Measurements from ENCODE around the gene RNF208. TPM values are rescaled to one million over a fixed set of nuclear protein-coding genes. Genes with fewer than 3 reads are reported as not detected.
A peak's percentile ranks its signal among the peaks of the same experiment; 100 is the strongest.

The RNF208 gene
- total and polyA plus RNA-seq, 9 of the 15 experiments (the other 6 are each of a cell fraction or from before 2014, with no cell fraction given): 0.15 to 6.9 (median 0.50) TPM; not detected in 2

- H3K4me3 ChIP-seq: no peak overlapping the region
- no peak for ATAC-seq
- no peak for FAIRE-seq
- H3K9me1 ChIP-seq (ENCODE audit: control insufficient read depth, insufficient read depth, low read length): no peaks in the 10 kb centered on the region
- H3K4me2 ChIP-seq (ENCODE audit: insufficient read depth, low read length): no peak overlapping the region
- BruUV-seq (replicated peaks): no TSS peak
- peaks cover 46% of the 10 kb centered on the region; the same call in 2 of the 3 replicates for H3K36me3 ChIP-seq (ENCODE audit: control insufficient read depth, insufficient read depth, low read length)
- WGBS (ENCODE audit: insufficient coverage, low coverage, missing lambda C conversion rate): 74% methylated on average over 3 of the region's 3 CpGs
- no peak overlapping the region for H2AFZ ChIP-seq (ENCODE audit: low read depth, low read length)
- no peaks in the 10 kb centered on the region for H3K27me3 ChIP-seq (ENCODE audit: control insufficient read depth in 2 of 2, insufficient read depth in 2 of 2, low read length in 2 of 2)
- H3K9ac ChIP-seq (ENCODE audit: insufficient read depth in 1 of 2, low read depth in 2 of 2, low read length in 2 of 2): peak overlapping the region in 1 of 2 experiments; percentile 66; a peak in 2 of 4 replicates
- no peaks in the 10 kb centered on the region for H3K9me3 ChIP-seq (replicated peaks; ENCODE audit: control insufficient read depth, insufficient read depth, low read depth, low read length)
- ChIA-PET CTCF (ENCODE audit: low intra/inter-chr PET ratio) (no interaction called here), POLR2A (interaction anchor here (0.9 to 6.7 kb wide), 3 partner anchors 12 to 28 kb away, joined by 4 to 56 read pairs (median 5); partner anchors contain the start of genes NDOR1, TMEM203 and TPRN)
- peaks cover 8% of the 10 kb centered on the region for H4K20me1 ChIP-seq (replicated peaks; ENCODE audit: control insufficient read depth, insufficient read depth, low read length)
- no peak for DNase-seq (ENCODE audit: extremely low read depth in 1 of 4, low spot score in 3 of 4)
- no peak overlapping the region for H3K27ac ChIP-seq (ENCODE audit: extremely low read depth, low read depth, low read length)
- peaks cover 20 to 97% of the 10 kb centered on the region in 2 experiments for H3K4me1 ChIP-seq (replicated peaks in 1 of 2; ENCODE audit: control insufficient read depth in 2 of 2, insufficient read depth in 2 of 2, low read length in 2 of 2)
- H3K79me2 ChIP-seq (ENCODE audit: control insufficient read depth, insufficient read depth, low read length): peaks cover 49% of the 10 kb centered on the region
- intact Hi-C loops (cut with micrococcal nuclease): no loop called here
- in situ Hi-C loops (cut with MboI): no loop called here
- no peak for TF ChIP-seq SMC3 (conservative IDR thresholded peaks at IDR 0.05; ENCODE audit: insufficient read depth, low read depth, low read length)
- no peak for TF ChIP-seq ZNF23 (CRISPR knock-in tag; IDR thresholded peaks at IDR 0.05)
- no peak for TF ChIP-seq ZFP1 (CRISPR knock-in tag; IDR thresholded peaks at IDR 0.05)
- TF ChIP-seq CUX1 (CRISPR knock-in tag; IDR thresholded peaks at IDR 0.05): no peak
- no peak for TF ChIP-seq STAT5A (IDR thresholded peaks at IDR 0.05; ENCODE audit: borderline replicate concordance, low read length)
- TF ChIP-seq PHB (CRISPR knock-in tag; IDR thresholded peaks at IDR 0.05): no peak
- no peak for TF ChIP-seq ZBTB43 (CRISPR knock-in tag; IDR thresholded peaks at IDR 0.05)
- TF ChIP-seq PML (IDR thresholded peaks at IDR 0.05; ENCODE audit: low read length): no peak
- TF ChIP-seq PPARD (CRISPR knock-in tag; IDR thresholded peaks at IDR 0.05): no peak
- TF ChIP-seq ZBTB26 (CRISPR knock-in tag; IDR thresholded peaks at IDR 0.05): no peak
- TF ChIP-seq ZNF395 (CRISPR knock-in tag; IDR thresholded peaks at IDR 0.05): no peak
- no peak for TF ChIP-seq ATF4 (CRISPR knock-in tag; IDR thresholded peaks at IDR 0.05)
These were observed 30.8 kb downstream of the RNF208 start for GRCh38 chr9:137191245-137191644.

Data from K562 (cell line).